Progenitor cell of endocrine pancreas (in vitro differentiated cells): Measurements from ENCODE around the gene GPR3. TPM values are rescaled to one million over a fixed set of nuclear protein-coding genes. Genes with fewer than 3 reads are reported as not detected.
A peak's percentile ranks its signal among the peaks of the same experiment; 100 is the strongest.

ENCODE experiments used
- DNase-seq: peaks from one replicate; pipeline ENCODE4 v3.0.0; 2021; ENCODE audit warnings: low spot score; ENCODE audit not compliant: unreplicated experiment
- H3K27ac Mint-ChIP-seq: 2 replicates; pipeline ENCODE4 v1.8.0; 2021; ENCODE audit warnings: mild to moderate bottlenecking, moderate library complexity, mixed read lengths
- H3K27me3 Mint-ChIP-seq: 2 replicates; pipeline ENCODE4 v1.8.0; 2021; ENCODE audit warnings: mixed read lengths
- H3K36me3 Mint-ChIP-seq: 2 replicates; pipeline ENCODE4 v1.8.0; 2022; ENCODE audit warnings: mixed read lengths; ENCODE audit not compliant: insufficient read depth
- H3K4me1 Mint-ChIP-seq: 2 replicates; pipeline ENCODE4 v1.8.0; 2021; ENCODE audit warnings: low read depth, mixed read lengths
- H3K4me3 Mint-ChIP-seq: 2 replicates; pipeline ENCODE4 v1.8.0; 2021; ENCODE audit warnings: low read depth, mild to moderate bottlenecking, moderate library complexity, mixed read lengths
- H3K9me3 Mint-ChIP-seq: 2 replicates; pipeline ENCODE4 v1.8.0; 2021; ENCODE audit warnings: low read depth, mixed read lengths
- CTCF ChIP-seq: fragments of 200-600 bp; sonication (generic); IDR thresholded peaks from one replicate; pipeline ENCODE4 v1.5.0; 2021; ENCODE audit warnings: antibody characterized with exemption, mild to moderate bottlenecking; ENCODE audit not compliant: unreplicated experiment
- total RNA-seq: library from RNA; stranded (reverse); gene quantifications from 2 replicates; pipeline ENCODE4 v1.2.1, GENCODE V29; 2021

GPR3 gene
- total RNA-seq, 1 donor from 2014 or later = 1.1 TPM

GRCh38 chr1:27379564-27380122 lies 12.8 kb upstream of the GPR3 start:
- TF ChIP-seq CTCF = no peak
- Mint-ChIP-seq H3K9me3 (no peaks in the 10 kb centered on the region), H3K4me3 (no peak overlapping the region), H3K36me3 (no peaks in the 10 kb centered on the region), H3K27ac (no peak overlapping the region), H3K27me3 (peaks cover 27% of the 10 kb centered on the region), H3K4me1 (no peaks in the 10 kb centered on the region)
- DNase-seq = no peak

- H3K27ac Mint-ChIP-seq = no peak overlapping the region
Observed at GRCh38 chr1:27380224-27380623, 12.2 kb upstream of the GPR3 start.

GRCh38 chr1:27380766-27381733 lies 11.4 kb upstream of the GPR3 start:
- no peaks in the 10 kb centered on the region for H3K36me3 Mint-ChIP-seq
- TF ChIP-seq CTCF = no peak
- H3K4me3 Mint-ChIP-seq = no peak overlapping the region
- no peak for DNase-seq
- H3K9me3 Mint-ChIP-seq = no peaks in the 10 kb centered on the region
- H3K27ac Mint-ChIP-seq = no peak overlapping the region
- H3K27me3 Mint-ChIP-seq = peaks cover 24% of the 10 kb centered on the region
- no peaks in the 10 kb centered on the region for H3K4me1 Mint-ChIP-seq

More at GRCh38 chr1:27380224-27380623, 12.2 kb upstream of the GPR3 start:
- Mint-ChIP-seq H3K36me3 (no peaks in the 10 kb centered on the region), H3K4me1 (no peaks in the 10 kb centered on the region), H3K27me3 (peaks cover 26% of the 10 kb centered on the region), H3K9me3 (no peaks in the 10 kb centered on the region), H3K4me3 (no peak overlapping the region)
- no peak for DNase-seq
- no peak for TF ChIP-seq CTCF

DNA sequence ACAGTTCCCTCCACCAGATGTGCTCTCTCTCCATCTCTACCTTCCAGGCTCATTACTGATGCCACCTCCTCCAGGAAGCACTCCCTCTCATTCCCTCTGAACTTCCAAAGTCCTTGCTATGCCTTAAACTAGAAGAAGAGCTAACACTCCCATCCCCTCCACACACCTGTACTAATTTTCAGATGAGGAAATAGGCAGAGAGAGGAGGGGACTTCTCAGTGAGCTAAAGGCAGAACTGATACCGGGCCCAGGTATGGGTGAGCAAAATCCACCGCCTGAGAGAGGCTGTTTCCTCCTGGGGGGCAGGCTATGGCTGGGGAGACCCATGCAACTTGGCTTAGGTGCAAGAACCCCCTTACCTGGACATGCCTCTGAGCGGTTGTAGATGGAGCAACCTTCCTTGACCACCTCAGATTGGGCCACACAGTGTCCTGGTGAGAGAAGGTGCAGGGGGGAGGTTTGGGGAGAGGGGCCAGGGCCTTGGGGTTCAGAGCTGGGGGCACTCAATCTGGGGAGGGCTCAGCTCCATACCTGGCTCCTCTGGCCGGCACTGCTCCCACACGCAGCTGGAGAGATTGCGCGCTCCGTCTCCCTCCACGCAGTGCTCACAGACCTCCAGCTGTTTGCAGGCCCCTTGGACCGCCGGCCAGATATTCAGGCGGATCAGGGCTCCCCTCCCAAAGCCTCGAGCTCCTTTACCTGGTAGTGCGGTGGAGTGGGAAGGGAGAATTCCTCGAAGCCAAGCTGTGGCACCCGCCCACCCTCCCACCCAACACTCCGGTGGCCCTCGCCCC lies 10.3 kb upstream of the GPR3 start:
- Mint-ChIP-seq H3K27me3 (peaks cover 32% of the 10 kb centered on the region), H3K36me3 (no peaks in the 10 kb centered on the region)
- no peak for TF ChIP-seq CTCF

GRCh38 chr1:27383039-27383605 lies 9.3 kb upstream of the GPR3 start, which contains the start of gene CD164L2:
TSS of gene CD164L2 (minus strand) at chr1:27383333. CDS start at chr1:27383239, 94 bp downstream.
- no peak within 1 kb of the TSS for H3K27ac Mint-ChIP-seq
- no peak for TF ChIP-seq CTCF
- DNase-seq = peak; percentile 61
- H3K4me1 Mint-ChIP-seq = no peaks in the 10 kb centered on the region
- peaks cover 33% of the 10 kb centered on the region for H3K27me3 Mint-ChIP-seq
- H3K36me3 Mint-ChIP-seq = no peaks in the 10 kb centered on the region
- no peak within 1 kb of the TSS for H3K4me3 Mint-ChIP-seq
- H3K9me3 Mint-ChIP-seq = no peaks in the 10 kb centered on the region

More for the DNA sequence above, 10.3 kb upstream of the GPR3 start:
- DNase-seq = no peak
- H3K27ac Mint-ChIP-seq = no peak overlapping the region
- no peaks in the 10 kb centered on the region for H3K4me1 Mint-ChIP-seq
- H3K9me3 Mint-ChIP-seq = no peaks in the 10 kb centered on the region
- H3K4me3 Mint-ChIP-seq = no peak overlapping the region
